Esophagus muscularis mucosa (tissue), 4 donors: Measurements from ENCODE around the gene IL12RB1. TPM values are rescaled to one million over a fixed set of nuclear protein-coding genes. Genes with fewer than 3 reads are reported as not detected.
A peak's percentile ranks its signal among the peaks of the same experiment; 100 is the strongest.

Source experiments
- DNase-seq: peaks from one replicate; pipeline ENCODE4 v3.0.0-alpha.2; 2017; ENCODE audit errors: extremely low spot score
- H3K27ac ChIP-seq, 4 donors: fragments of 200-600 bp; sonication (generic); replicated peaks in 1 of 4; 1 replicate in 3 of 4; 2 replicates in 1 of 4; pipeline ENCODE4 v1.5.1; 2016 to 2019; ENCODE audit warnings: mild to moderate bottlenecking in 1 of 4
- H3K27me3 ChIP-seq, 4 donors: fragments of 200-600 bp; sonication (generic); one replicate each; pipeline versions ENCODE4 v1.5.1 to v1.6.0; 2016 to 2019
- H3K36me3 ChIP-seq, 4 donors: fragments of 200-600 bp; sonication (generic); one replicate each; pipeline ENCODE4 v1.5.1; 2016 to 2019
- H3K4me1 ChIP-seq, 4 donors: fragments of 200-600 bp; sonication (generic); one replicate each; pipeline ENCODE4 v1.5.1; 2016 to 2019
- H3K4me3 ChIP-seq, 4 donors: fragments of 200-600 bp; sonication (generic); 1 replicate in 2 of 4; 2 replicates in 2 of 4; pipeline ENCODE4 v1.5.1; 2016 to 2019; ENCODE audit warnings: mild to moderate bottlenecking in 4 of 4, moderate library complexity in 1 of 4
- H3K9me3 ChIP-seq, 4 donors: fragments of 200-600 bp; sonication (generic); 1 replicate in 3 of 4; 2 replicates in 1 of 4; pipeline ENCODE4 v1.5.1; 2016 to 2019
- EP300 ChIP-seq: sonication (generic); formaldehyde crosslinking; IDR thresholded peaks from one replicate; pipeline ENCODE4 v1.6.1; 2017; ENCODE audit warnings: antibody characterized with exemption
- POLR2A ChIP-seq: fragments of 450-650 bp; IDR thresholded peaks from one replicate; pipeline ENCODE4 v1.6.1; 2017; ENCODE audit warnings: antibody characterized with exemption, moderate library complexity, mild to moderate bottlenecking, low read depth
- POLR2AphosphoS5 ChIP-seq, 2 donors: sonication (generic); formaldehyde crosslinking; IDR thresholded peaks; one replicate each; pipeline ENCODE4 v1.6.1; 2017; ENCODE audit warnings: antibody characterized with exemption in 2 of 2
- WGBS: methylation state at CpG from one replicate; pipeline ENCODE4 v1.1.5; 2018; 5-methylcytosine and 5-hydroxymethylcytosine counted together
- intact Hi-C: fragments of 100-400 bp; cut with DNase I; formaldehyde crosslinking; loops from one replicate; pipeline ENCODE4 v1.15.1; 2023
- total RNA-seq, 4 donors: library from RNA; depleted of rRNA; stranded (reverse); fragments of >200 nt; gene quantifications; one replicate each; pipeline versions ENCODE4 v1.1.0 to v1.2.1, GENCODE V29; 2016
- TF ChIP-seq, protein P1 (sequence below), 3 experiments: fragments of 200-600 bp in 2 of 3; fragments of 450-650 bp in 1 of 3; sonication (generic) in 2 of 3; IDR thresholded peaks; one replicate each; pipeline ENCODE4 v1.5.1; 2017 to 2019; ENCODE audit warnings: antibody characterized with exemption in 3 of 3, mild to moderate bottlenecking in 2 of 3, moderate library complexity in 1 of 3

IL12RB1 gene
- total RNA-seq, 4 donors from 2014 or later, result 0.42 to 2.0 (median 0.83) TPM

DNA sequence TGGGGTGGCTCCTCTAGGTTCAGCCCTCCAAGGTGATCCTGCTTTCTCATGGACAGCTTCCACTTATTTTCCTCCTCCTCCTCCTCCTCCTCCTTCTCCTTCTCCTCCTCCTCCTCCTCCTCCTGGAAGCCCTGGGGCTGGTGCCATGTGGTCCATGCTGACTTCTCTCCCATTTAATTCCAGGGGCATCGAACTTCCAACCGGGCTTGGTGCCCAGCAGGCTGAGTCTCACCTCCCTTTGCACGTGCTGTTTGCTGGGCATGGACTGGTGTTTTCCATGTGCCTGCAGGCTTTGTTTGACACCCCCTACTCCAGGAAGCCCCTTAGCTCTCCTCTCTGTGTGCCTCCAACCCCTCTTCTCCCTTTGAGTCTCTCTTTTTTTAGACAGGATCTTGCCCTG is 14.5 kb upstream of the IL12RB1 start:
- peaks cover 24 to 43% (median 37%) of the 10 kb centered on the region in 4 donors for H3K4me1 ChIP-seq
- H3K27ac ChIP-seq, result no peak overlapping the region
- H3K9me3 ChIP-seq, result no peaks in the 10 kb centered on the region
- intact Hi-C loops, result no loop called here
- no peak for DNase-seq
- TF ChIP-seq, protein P1, sequence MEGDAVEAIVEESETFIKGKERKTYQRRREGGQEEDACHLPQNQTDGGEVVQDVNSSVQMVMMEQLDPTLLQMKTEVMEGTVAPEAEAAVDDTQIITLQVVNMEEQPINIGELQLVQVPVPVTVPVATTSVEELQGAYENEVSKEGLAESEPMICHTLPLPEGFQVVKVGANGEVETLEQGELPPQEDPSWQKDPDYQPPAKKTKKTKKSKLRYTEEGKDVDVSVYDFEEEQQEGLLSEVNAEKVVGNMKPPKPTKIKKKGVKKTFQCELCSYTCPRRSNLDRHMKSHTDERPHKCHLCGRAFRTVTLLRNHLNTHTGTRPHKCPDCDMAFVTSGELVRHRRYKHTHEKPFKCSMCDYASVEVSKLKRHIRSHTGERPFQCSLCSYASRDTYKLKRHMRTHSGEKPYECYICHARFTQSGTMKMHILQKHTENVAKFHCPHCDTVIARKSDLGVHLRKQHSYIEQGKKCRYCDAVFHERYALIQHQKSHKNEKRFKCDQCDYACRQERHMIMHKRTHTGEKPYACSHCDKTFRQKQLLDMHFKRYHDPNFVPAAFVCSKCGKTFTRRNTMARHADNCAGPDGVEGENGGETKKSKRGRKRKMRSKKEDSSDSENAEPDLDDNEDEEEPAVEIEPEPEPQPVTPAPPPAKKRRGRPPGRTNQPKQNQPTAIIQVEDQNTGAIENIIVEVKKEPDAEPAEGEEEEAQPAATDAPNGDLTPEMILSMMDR (IDR thresholded peaks at IDR 0.05), result no peak
- TF ChIP-seq POLR2A (no peak), EP300 (no peak), POLR2AphosphoS5 (IDR thresholded peaks at IDR 0.05) (no peak)
- peaks cover 0 to 80% (median 21%) of the 10 kb centered on the region in 4 donors for H3K27me3 ChIP-seq
- H3K4me3 ChIP-seq, result no peak overlapping the region
- H3K36me3 ChIP-seq, result no peaks in the 10 kb centered on the region
- WGBS, result 74% methylated on average over 3 of the region's 3 CpGs

DNA sequence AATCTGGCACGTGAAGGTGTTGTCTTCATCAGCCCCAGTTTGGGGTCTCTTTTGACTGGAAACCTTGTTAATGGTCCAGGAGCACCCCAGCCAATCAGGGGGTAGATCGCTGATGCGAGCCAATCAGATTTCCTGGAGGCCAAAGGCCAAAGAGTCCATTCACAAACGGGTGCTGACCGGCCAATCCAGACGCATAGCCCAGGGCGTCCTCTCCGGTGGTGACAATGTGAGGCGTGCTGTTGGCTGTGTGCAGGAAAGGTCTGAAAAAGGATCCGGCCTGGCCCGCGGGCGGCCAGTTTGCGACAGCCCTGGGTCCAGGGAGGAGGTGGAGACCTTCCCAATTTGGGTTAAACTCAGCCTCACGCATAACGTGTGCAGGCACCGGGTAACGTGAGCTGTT is 14.0 kb upstream of the IL12RB1 start:
- no peak for TF ChIP-seq EP300
- TF ChIP-seq POLR2A, result no peak
- TF ChIP-seq POLR2AphosphoS5 (IDR thresholded peaks at IDR 0.05), result no peak
- TF ChIP-seq, protein P1 (IDR thresholded peaks at IDR 0.05), result no peak
- Histone ChIP-seq H3K4me3 (no peak overlapping the region), H3K27ac (no peak overlapping the region), H3K9me3 (no peaks in the 10 kb centered on the region), H3K27me3 (peaks cover 0 to 75% (median 21%) of the 10 kb centered on the region in 4 donors), H3K36me3 (no peaks in the 10 kb centered on the region), H3K4me1 (peaks cover 24 to 43% (median 37%) of the 10 kb centered on the region in 4 donors)
- intact Hi-C loops, result no loop called here
- WGBS, result 54% methylated on average over 8 of the region's 18 CpGs
- no peak for DNase-seq

DNA sequence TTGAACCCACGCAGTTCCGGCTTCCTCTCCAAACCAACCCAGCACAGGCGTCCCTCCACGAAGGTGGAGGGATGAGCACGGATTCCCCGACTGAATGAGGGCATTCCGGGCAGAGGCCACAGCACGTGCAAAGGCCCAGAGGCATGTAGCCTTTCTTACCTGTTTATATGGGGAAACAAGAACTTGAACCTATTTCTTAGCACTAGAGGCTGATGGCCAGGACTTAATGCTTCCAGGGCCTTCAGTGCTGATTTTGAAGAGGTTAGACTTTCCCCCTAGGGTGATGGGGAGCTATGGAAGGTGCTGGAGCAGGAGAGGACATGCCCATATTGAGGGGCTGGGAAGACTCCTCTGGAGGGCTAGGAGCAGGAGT is 12.9 kb upstream of the IL12RB1 start:
- intact Hi-C loops, result no loop called here
- Histone ChIP-seq H3K4me1 (peaks cover 21 to 38% (median 34%) of the 10 kb centered on the region in 4 donors), H3K27me3 (peaks cover 0 to 67% (median 21%) of the 10 kb centered on the region in 4 donors), H3K36me3 (no peaks in the 10 kb centered on the region), H3K9me3 (no peaks in the 10 kb centered on the region), H3K27ac (no peak overlapping the region), H3K4me3 (peak overlapping the region in 1 of 4 donors; percentile 58)
- no peak for DNase-seq
- no peak for TF ChIP-seq EP300
- TF ChIP-seq POLR2AphosphoS5 (IDR thresholded peaks at IDR 0.05), result no peak
- no peak for TF ChIP-seq POLR2A
- TF ChIP-seq, protein P1 (IDR thresholded peaks at IDR 0.05), result no peak
- no CpG with 5 or more reads among the region's 8 CpGs for WGBS

DNA sequence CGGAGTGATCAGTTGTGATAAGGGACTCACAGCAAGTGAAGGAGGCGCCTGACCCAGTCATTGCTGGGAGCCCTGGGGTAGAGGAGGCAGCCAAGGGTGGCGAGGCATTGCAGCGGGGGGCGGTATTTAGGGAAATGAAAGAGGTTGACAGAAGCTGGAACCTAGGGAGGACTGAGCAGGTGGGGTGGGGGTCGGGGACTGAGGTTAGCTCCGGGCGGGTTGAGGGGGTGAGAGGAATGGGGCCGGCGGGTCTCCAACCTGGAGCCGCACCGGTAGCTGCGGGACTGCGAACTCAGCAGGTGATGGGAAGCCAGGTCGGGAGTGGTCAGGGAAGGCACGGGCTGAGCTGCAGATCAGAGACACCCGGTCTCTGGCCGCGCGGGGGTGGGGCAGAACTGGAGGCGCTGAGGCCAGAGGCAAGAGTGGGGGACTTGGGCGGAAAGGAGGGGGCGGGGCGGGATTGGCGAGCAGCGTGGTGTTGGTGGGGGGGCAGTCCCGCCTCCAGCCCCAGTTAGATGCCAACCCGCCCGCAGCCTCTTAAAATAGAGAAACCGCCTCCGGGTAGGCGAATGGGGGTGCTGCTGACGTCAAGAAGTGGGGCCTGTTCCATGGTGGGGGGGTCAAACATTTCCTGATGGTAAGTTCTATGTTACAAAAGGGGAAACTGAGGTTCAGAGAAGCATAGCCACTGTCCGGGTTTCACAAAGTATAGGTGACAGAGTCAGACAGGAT is 12.3 kb upstream of the IL12RB1 start:
- intact Hi-C loops, result no loop called here
- Histone ChIP-seq H3K36me3 (no peaks in the 10 kb centered on the region), H3K4me1 (peaks cover 16 to 33% (median 28%) of the 10 kb centered on the region in 4 donors), H3K27me3 (peaks cover 0 to 67% (median 21%) of the 10 kb centered on the region in 4 donors), H3K27ac (no peak overlapping the region), H3K4me3 (peak overlapping the region; percentile 15 to 58 (median 25)), H3K9me3 (no peaks in the 10 kb centered on the region)
- TF ChIP-seq, protein P1 (IDR thresholded peaks at IDR 0.05), result no peak
- no peak for TF ChIP-seq POLR2A
- no peak for TF ChIP-seq EP300
- TF ChIP-seq POLR2AphosphoS5 (IDR thresholded peaks at IDR 0.05), result no peak
- WGBS, result 12% methylated on average over 28 of the region's 34 CpGs
- no peak for DNase-seq
